Kidney glomerular epithelial cell (primary cell): ENCODE results near the gene CUEDC1.

Experiments used
- DNase-seq: peaks from one replicate; lab custom pipeline; 2025; lab: John Stamatoyannopoulos, UW

Gene CUEDC1

GRCh38 chr17:57957120-57957850, 2.1 kb upstream of the CUEDC1 start:
- DNase-seq: no peak

DNA sequence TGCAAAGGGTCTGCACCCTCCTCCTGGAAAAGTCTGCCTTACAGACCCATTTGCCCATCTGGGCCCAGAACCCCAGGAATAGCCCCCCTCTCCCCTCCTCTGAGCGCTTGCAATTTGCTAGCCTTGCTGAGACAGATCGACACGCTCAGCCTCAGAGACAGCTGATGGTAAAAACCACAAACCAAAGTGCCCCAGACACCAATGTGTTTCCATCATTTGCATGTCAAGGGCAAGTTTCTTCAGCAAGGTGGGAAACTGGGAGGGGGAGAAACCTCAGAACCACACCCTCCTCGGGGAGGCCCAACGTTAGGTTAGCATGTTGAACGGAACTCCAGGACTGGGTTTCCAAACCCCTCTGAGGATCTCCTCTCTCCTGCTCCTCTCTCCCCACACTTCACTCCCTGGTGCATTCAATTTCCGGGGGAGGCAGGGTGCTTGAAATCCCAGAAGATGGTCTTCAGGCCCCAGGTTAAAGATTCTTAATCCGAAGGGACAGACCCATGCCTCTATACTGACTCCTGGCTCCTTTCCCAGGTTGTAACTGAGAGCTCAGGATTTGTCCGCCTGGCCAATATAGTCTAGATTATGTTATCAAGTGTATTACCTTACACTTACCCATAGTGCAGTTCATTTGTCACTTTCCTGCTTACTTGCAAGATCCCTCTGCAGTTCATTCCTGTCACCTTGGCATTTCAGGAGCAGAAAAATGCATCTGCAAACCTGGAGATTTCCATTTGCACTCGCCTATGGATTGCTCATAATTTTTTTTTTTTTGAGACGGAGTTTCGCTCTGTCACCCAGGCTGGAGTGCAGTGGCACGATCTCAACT, 1.3 kb upstream of the CUEDC1 start:
- DNase-seq: no peak

DNA sequence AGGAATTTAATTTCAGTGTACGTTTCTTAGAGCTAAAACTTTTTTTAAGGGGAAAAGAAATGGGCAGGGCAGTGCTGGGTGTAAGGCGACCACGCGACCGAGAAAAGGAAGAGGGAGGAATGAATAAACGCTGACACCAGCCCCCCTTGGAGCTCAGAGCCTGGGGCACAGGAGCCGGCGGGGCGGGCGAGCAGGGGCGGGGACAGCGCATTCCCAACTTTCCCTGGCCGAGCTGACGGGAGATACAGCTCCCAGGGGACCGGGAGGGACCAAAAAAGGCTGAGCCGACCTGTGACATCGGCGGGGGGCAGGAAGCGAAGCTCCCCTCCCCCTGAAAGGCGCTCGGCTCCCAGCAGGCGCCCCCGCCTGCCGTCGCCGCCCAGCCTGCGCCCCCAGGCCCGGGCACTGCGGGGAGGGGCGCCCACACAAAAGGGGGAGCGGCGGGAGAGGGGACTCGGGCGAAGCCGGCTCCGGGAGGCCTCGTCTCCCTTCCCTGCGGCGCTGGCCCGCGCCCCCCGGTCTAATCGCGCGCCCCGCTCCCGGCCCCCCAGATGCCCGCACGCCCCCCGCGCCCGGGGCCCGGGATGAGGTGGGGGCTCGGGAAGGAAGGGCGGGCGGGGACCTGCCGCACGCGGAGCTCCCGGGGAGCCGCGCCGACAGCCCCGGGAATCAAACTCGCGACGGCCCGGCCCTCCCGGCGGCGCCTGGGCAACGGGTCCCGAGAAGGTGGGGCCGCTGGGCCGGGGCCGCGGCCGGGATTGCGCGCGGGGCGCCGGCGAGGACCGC, 622 bp downstream of the CUEDC1 start:
- DNase-seq: peak; percentile 40

DNA sequence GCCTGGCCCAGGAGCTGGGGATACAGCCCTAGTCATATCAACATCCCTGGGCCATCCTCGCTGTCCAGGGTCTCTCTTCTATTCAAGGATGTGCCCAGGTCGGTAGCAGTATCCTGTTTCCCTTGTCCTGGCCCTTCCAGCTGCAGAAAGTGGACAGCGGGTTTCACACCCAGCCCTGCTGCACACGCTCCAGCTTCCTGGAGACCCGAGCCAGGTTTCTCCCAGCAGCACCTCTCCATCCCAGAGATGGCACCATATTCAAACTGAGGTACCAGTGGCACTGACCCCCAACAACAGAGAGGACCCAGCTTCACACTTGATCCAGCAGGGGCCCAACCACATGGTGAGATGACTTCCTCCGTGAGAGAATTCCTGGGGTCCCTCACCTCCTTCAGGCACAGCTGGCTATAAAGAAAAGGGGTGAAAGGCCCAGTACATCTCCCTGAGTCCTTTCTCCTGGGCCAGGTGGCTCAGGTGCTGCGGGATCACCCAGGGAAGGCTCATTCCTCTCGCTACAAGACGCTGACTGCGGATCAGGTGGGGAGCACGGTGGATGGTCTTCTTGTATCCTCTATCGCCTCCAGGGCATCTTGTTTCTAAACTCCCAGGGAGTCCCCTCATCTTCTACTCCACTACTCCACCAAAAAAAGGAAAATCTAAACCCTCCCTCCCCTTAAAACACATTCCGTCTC, 1.4 kb downstream of the CUEDC1 start:
- DNase-seq: no peak

DNA sequence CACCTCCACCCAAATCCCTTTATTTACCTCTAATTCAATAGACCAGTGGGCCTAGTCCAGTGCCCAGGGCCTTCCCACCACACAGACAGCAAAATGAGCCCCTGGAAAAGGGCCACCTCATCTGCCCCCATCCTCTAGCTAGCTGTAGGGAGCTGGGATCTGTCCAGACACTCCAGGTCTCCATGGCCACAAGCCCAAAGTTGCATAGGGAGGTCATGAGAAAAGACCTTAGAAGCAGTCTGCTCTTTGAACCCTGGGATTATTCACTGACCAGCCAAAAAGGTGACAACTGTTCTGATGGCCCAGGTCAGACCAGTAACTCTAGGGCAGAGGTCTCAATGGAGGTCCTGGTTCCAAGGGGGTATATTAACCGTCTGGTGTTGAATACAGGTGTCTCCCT, 2.0 kb downstream of the CUEDC1 start:
- no peak for DNase-seq

- no peak for DNase-seq
These were observed 5.6 kb downstream of the CUEDC1 start for GRCh38 chr17:57949649-57950048.

- DNase-seq: peak; percentile 100
These were observed 6.4 kb downstream of the CUEDC1 start for GRCh38 chr17:57948555-57949420.

- DNase-seq: no peak
These were observed 7.0 kb downstream of the CUEDC1 start for GRCh38 chr17:57948169-57948554.

GRCh38 chr17:57947369-57947768, 7.8 kb downstream of the CUEDC1 start:
- no peak for DNase-seq

GRCh38 chr17:57946798-57947358, 8.3 kb downstream of the CUEDC1 start:
- peak; percentile 90 for DNase-seq

GRCh38 chr17:57945996-57946797, 9.0 kb downstream of the CUEDC1 start:
- DNase-seq: peak; percentile 46

GRCh38 chr17:57944908-57945307, 10.3 kb downstream of the CUEDC1 start:
- no peak for DNase-seq

DNA sequence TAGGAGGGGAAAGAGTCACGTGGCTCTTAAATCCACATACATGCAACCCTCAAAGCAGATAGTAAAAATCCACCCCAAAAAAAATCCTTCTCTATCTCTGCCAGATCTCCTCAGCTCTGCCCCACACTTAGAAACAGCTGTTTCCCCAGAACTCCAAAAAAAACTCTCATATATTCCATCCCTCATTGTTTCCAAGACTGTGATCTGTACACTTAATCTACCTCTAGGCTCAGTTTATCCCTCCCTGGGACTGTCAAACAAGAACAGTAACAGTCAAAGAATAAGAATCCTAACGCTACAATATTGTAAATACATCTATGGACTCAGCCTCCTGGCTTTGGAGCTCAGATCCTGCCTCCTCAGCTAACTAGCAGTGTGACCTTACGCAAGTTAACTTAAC, 11.6 kb downstream of the CUEDC1 start:
- no peak for DNase-seq

- no peak for DNase-seq
These were observed 12.1 kb downstream of the CUEDC1 start for GRCh38 chr17:57943140-57943539.

DNA sequence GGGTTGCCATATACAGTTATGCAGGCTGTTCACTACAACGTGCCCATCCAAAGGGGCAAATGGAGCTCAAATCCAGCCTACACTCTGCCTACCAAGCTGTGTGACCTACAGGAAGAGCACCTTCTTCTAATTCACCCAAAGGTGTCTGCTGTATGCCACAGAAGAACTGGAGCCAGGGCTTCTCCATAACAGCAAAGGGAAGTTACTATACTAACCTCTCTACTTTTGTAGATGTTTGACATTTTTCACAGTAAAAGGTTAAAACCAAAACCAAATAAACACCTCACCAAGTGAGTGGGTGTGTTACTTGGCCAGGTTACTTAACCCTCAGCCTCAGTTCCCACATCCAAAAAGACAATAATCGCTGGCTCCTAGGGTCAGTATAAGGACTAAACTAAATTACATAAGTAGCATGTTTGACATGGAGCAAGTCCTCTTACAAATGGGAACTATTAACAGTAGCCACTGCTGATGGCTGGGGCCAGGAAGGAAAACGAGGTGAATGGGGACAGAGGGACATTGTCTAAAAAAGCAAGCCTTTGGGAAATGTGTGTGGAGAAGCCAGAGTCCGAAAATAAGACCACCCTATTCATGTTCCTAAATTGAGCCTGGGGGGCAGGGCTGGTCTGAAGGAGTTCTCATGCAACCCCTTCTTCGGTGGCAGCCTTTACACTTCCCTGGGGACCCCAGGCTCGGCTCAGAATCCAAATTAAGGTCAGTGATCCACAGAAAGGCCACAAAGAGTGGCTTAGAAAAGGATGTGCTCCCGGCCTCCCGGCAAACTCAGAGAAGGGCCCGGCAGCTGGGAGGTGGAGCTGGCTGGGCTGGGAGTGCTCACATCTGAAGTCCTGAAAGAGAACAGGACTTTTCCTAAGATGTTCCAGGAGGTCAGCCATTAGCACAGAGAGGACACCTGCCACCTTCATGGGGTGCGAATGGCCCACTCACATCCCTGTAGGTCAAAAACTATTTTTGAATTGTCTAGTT, 13.5 kb downstream of the CUEDC1 start:
- no peak for DNase-seq

GRCh38 chr17:57940653-57941329, 14.4 kb downstream of the CUEDC1 start:
- DNase-seq: no peak

DNA sequence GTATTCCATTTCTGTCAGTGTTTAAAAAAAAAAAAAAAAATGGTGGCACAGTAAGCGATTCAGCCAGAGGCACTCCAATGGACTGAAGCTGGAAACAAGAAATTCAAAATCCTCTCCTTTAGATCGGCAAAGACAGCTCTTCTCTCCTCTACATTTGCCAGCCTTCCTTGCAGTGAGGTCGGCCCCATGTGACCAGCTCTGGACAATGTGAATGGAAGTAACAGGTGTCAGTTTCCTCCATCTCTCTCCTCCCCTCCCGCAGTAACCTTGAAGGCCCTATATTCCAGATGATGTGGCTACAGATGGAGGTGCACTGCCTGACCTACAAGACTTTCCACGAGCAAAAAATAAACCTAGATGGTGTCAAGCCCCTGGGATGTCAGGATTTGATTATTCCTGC, 15.0 kb downstream of the CUEDC1 start:
- no peak for DNase-seq

GRCh38 chr17:57939797-57940196, 15.4 kb downstream of the CUEDC1 start:
- DNase-seq: no peak
